SK-N-SH treated with all-trans-retinoic acid at 6 μM for 48 hours (cell line): Measurements from ENCODE around the gene PTPRG.

Experiments used
- ARNTL ChIP-seq: fragments of 450-650 bp; formaldehyde crosslinking; IDR thresholded peaks from 2 replicates; pipeline ENCODE4 v1.5.0; 2020; ENCODE audit warnings: low read depth, mild to moderate bottlenecking, moderate library complexity, borderline replicate concordance
- BACH2 ChIP-seq: fragments of 250-450 bp; sonication (Bioruptor Pico); IDR thresholded peaks from 2 replicates; pipeline ENCODE4 v1.9.0; 2021; ENCODE audit warnings: mild to moderate bottlenecking, borderline replicate concordance
- GLIS3 ChIP-seq: fragments of 250-450 bp; sonication (Bioruptor Pico); IDR thresholded peaks from 2 replicates; pipeline ENCODE4 v1.5.0; 2020; ENCODE audit warnings: mild to moderate bottlenecking, moderate library complexity
- POU6F1 ChIP-seq: fragments of 250-450 bp; sonication (Bioruptor Pico); IDR thresholded peaks from 2 replicates; pipeline ENCODE4 v1.8.0; 2021; ENCODE audit warnings: low read depth, mild to moderate bottlenecking, moderate library complexity, borderline replicate concordance
- TOX ChIP-seq: fragments of 250-450 bp; sonication (Bioruptor Pico); IDR thresholded peaks from 2 replicates; pipeline ENCODE4 v1.8.0; 2021; ENCODE audit warnings: mild to moderate bottlenecking, moderate library complexity, borderline replicate concordance
- ZNF70 ChIP-seq: fragments of 450-650 bp; formaldehyde crosslinking; IDR thresholded peaks from 2 replicates; pipeline ENCODE4 v1.5.0; 2020; ENCODE audit warnings: mild to moderate bottlenecking, moderate library complexity
- TF ChIP-seq, protein P1 (sequence below): fragments of 250-450 bp; sonication (Bioruptor Pico); IDR thresholded peaks from 2 replicates; pipeline ENCODE4 v1.8.0; 2020; ENCODE audit warnings: mild to moderate bottlenecking, moderate library complexity, borderline replicate concordance
- TF ChIP-seq, protein P2 (sequence below): fragments of 250-450 bp; sonication (Bioruptor Pico); IDR thresholded peaks from 2 replicates; pipeline ENCODE4 v1.5.1; 2020; ENCODE audit warnings: low read depth, mild to moderate bottlenecking, moderate library complexity

DNA sequence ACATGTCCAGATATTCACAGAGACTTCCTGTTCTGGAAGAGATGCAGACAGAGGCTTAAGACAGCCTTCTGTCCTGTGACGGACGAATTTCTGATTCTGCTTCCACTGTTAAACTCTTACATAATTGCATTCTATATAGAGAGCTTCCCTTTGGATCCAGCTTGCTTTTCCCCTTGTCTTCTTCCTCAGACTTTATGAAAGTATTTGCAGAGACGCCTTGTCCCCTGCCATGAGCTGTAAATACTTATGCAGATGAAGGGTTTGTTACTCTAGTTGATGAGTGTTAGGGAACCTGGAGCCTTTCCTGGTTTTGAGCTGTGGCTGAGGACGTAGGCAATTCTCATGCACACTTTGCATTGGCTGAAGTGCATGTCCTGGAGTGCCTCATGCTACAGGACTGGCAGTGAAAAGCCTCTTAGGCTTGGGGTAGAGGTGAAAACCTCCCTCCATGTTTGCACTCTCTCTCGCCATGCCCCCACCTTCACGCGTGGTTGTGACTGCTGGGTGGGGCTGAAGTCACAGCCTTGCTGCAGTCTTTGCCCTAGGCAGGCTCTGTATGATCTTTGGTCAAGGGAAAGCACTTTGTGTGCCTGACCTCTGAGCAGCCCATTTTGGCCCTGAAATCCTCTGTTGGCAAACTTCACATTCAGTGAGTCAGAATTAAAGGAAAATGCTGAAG lies 286.6 kb downstream of the PTPRG start:
- no peak for TF ChIP-seq POU6F1 (CRISPR knock-in tag)
- TF ChIP-seq ARNTL (CRISPR knock-in tag), result no peak
- no peak for TF ChIP-seq TOX (CRISPR knock-in tag)
- TF ChIP-seq BACH2, result no peak
- TF ChIP-seq, protein P1, sequence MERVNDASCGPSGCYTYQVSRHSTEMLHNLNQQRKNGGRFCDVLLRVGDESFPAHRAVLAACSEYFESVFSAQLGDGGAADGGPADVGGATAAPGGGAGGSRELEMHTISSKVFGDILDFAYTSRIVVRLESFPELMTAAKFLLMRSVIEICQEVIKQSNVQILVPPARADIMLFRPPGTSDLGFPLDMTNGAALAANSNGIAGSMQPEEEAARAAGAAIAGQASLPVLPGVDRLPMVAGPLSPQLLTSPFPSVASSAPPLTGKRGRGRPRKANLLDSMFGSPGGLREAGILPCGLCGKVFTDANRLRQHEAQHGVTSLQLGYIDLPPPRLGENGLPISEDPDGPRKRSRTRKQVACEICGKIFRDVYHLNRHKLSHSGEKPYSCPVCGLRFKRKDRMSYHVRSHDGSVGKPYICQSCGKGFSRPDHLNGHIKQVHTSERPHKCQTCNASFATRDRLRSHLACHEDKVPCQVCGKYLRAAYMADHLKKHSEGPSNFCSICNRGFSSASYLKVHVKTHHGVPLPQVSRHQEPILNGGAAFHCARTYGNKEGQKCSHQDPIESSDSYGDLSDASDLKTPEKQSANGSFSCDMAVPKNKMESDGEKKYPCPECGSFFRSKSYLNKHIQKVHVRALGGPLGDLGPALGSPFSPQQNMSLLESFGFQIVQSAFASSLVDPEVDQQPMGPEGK (CRISPR knock-in tag), result no peak
- no peak for TF ChIP-seq GLIS3 (CRISPR knock-in tag)
- no peak for TF ChIP-seq ZNF70 (CRISPR knock-in tag)
- TF ChIP-seq, protein P2, sequence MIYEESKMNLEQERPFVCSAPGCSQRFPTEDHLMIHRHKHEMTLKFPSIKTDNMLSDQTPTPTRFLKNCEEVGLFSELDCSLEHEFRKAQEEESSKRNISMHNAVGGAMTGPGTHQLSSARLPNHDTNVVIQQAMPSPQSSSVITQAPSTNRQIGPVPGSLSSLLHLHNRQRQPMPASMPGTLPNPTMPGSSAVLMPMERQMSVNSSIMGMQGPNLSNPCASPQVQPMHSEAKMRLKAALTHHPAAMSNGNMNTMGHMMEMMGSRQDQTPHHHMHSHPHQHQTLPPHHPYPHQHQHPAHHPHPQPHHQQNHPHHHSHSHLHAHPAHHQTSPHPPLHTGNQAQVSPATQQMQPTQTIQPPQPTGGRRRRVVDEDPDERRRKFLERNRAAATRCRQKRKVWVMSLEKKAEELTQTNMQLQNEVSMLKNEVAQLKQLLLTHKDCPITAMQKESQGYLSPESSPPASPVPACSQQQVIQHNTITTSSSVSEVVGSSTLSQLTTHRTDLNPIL, result no peak
